ENCODE measurements around the gene IFNA8.

GRCh38 chr9:21443849-21444625, 35.1 kb downstream of the IFNA8 start:
- TF ChIP-seq, protein P1, sequence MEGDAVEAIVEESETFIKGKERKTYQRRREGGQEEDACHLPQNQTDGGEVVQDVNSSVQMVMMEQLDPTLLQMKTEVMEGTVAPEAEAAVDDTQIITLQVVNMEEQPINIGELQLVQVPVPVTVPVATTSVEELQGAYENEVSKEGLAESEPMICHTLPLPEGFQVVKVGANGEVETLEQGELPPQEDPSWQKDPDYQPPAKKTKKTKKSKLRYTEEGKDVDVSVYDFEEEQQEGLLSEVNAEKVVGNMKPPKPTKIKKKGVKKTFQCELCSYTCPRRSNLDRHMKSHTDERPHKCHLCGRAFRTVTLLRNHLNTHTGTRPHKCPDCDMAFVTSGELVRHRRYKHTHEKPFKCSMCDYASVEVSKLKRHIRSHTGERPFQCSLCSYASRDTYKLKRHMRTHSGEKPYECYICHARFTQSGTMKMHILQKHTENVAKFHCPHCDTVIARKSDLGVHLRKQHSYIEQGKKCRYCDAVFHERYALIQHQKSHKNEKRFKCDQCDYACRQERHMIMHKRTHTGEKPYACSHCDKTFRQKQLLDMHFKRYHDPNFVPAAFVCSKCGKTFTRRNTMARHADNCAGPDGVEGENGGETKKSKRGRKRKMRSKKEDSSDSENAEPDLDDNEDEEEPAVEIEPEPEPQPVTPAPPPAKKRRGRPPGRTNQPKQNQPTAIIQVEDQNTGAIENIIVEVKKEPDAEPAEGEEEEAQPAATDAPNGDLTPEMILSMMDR (IDR thresholded peaks at IDR 0.05) = no peak
- TF ChIP-seq POLR2A (IDR thresholded peaks at IDR 0.05) = no peak

Data from testis (tissue), 2 donors.